Activated T-helper 17 cell treated with anti-CD3 and anti-CD28 coated beads, Interleukin-2, amount 50 U/mL, for 72 hours (primary cell): ENCODE data around the gene S100G. TPM values are rescaled to one million over a fixed set of nuclear protein-coding genes. Genes with fewer than 3 reads are reported as not detected.

Experiments used
- ATAC-seq: fragments of 150-1000 bp; cut with Tn5 transposase; replicated peaks from 2 replicates; pipeline ENCODE4 v1.10.0; 2021; ENCODE audit warnings: mild to moderate bottlenecking, moderate library complexity
- H3K27ac Mint-ChIP-seq: one replicate; pipeline ENCODE4 v1.8.0; 2022; ENCODE audit warnings: mixed read lengths
- H3K27me3 Mint-ChIP-seq: one replicate; pipeline ENCODE4 v1.8.0; 2022; ENCODE audit warnings: mixed read lengths
- H3K36me3 Mint-ChIP-seq: one replicate; pipeline ENCODE4 v1.8.0; 2022; ENCODE audit warnings: low read depth, mild to moderate bottlenecking, mixed read lengths
- H3K4me1 Mint-ChIP-seq: one replicate; pipeline ENCODE4 v1.8.0; 2022; ENCODE audit warnings: mixed read lengths
- H3K4me3 Mint-ChIP-seq: one replicate; pipeline ENCODE4 v1.8.0; 2022; ENCODE audit warnings: mild to moderate bottlenecking, mixed read lengths
- H3K9me3 Mint-ChIP-seq: one replicate; pipeline ENCODE4 v1.8.0; 2022; ENCODE audit warnings: mixed read lengths
- total RNA-seq, 2 donors: library from RNA; stranded (reverse); gene quantifications; one replicate each; pipeline ENCODE4 v1.2.3, GENCODE V29; 2022

S100G gene
- total RNA-seq, 2 donors from 2014 or later: not detected

GRCh38 chrX:16664074-16664473 lies 14.1 kb downstream of the S100G start:
- Mint-ChIP-seq H3K27me3 (no peaks in the 10 kb centered on the region), H3K9me3 (no peaks in the 10 kb centered on the region), H3K27ac (no peak overlapping the region), H3K4me3 (no peak overlapping the region), H3K4me1 (no peaks in the 10 kb centered on the region), H3K36me3 (peaks cover 10% of the 10 kb centered on the region)
- no peak for ATAC-seq

- Mint-ChIP-seq H3K4me1 (no peaks in the 10 kb centered on the region), H3K27ac (no peak overlapping the region), H3K36me3 (peaks cover 10% of the 10 kb centered on the region), H3K9me3 (no peaks in the 10 kb centered on the region), H3K27me3 (no peaks in the 10 kb centered on the region), H3K4me3 (no peak overlapping the region)
- ATAC-seq: no peak
These were observed 14.7 kb downstream of the S100G start for GRCh38 chrX:16664626-16665025.

- no peak for ATAC-seq
- no peaks in the 10 kb centered on the region for H3K27me3 Mint-ChIP-seq
- H3K4me1 Mint-ChIP-seq: no peaks in the 10 kb centered on the region
These were observed 15.1 kb downstream of the S100G start for GRCh38 chrX:16665089-16665488.

GRCh38 chrX:16666541-16666940 lies 16.6 kb downstream of the S100G start:
- Mint-ChIP-seq H3K9me3 (no peaks in the 10 kb centered on the region), H3K36me3 (peaks cover 10% of the 10 kb centered on the region), H3K27me3 (no peaks in the 10 kb centered on the region), H3K4me3 (no peak overlapping the region), H3K27ac (no peak overlapping the region), H3K4me1 (no peaks in the 10 kb centered on the region)
- ATAC-seq: no peak

More at GRCh38 chrX:16665089-16665488, 15.1 kb downstream of the S100G start:
- Mint-ChIP-seq H3K27ac (no peak overlapping the region), H3K9me3 (no peaks in the 10 kb centered on the region), H3K36me3 (peaks cover 10% of the 10 kb centered on the region), H3K4me3 (no peak overlapping the region)

- peaks cover 8% of the 10 kb centered on the region for H3K36me3 Mint-ChIP-seq
- H3K4me1 Mint-ChIP-seq: no peaks in the 10 kb centered on the region
- H3K27me3 Mint-ChIP-seq: no peaks in the 10 kb centered on the region
- no peak overlapping the region for H3K4me3 Mint-ChIP-seq
- no peak for ATAC-seq
- H3K27ac Mint-ChIP-seq: no peak overlapping the region
- H3K9me3 Mint-ChIP-seq: no peaks in the 10 kb centered on the region
These were observed 21.0 kb downstream of the S100G start for GRCh38 chrX:16671005-16671404.

- no peak for ATAC-seq
- H3K27me3 Mint-ChIP-seq: no peaks in the 10 kb centered on the region
- no peak overlapping the region for H3K4me3 Mint-ChIP-seq
- H3K9me3 Mint-ChIP-seq: no peaks in the 10 kb centered on the region
- peaks cover 6% of the 10 kb centered on the region for H3K36me3 Mint-ChIP-seq
- no peaks in the 10 kb centered on the region for H3K4me1 Mint-ChIP-seq
- no peak overlapping the region for H3K27ac Mint-ChIP-seq
These were observed 28.7 kb downstream of the S100G start for GRCh38 chrX:16678689-16679088.

GRCh38 chrX:16683007-16683664 lies 33.2 kb downstream of the S100G start:
- Mint-ChIP-seq H3K4me1 (no peaks in the 10 kb centered on the region), H3K9me3 (no peaks in the 10 kb centered on the region), H3K27me3 (no peaks in the 10 kb centered on the region)

GRCh38 chrX:16687514-16687913 lies 37.6 kb downstream of the S100G start:
- Mint-ChIP-seq H3K9me3 (no peaks in the 10 kb centered on the region), H3K4me3 (no peak overlapping the region), H3K36me3 (peaks cover 6% of the 10 kb centered on the region), H3K27ac (no peak overlapping the region), H3K4me1 (no peaks in the 10 kb centered on the region), H3K27me3 (no peaks in the 10 kb centered on the region)
- no peak for ATAC-seq

More at GRCh38 chrX:16683007-16683664, 33.2 kb downstream of the S100G start:
- peaks cover 6% of the 10 kb centered on the region for H3K36me3 Mint-ChIP-seq
- H3K4me3 Mint-ChIP-seq: no peak overlapping the region
- no peak overlapping the region for H3K27ac Mint-ChIP-seq
- no peak for ATAC-seq

- no peaks in the 10 kb centered on the region for H3K4me1 Mint-ChIP-seq
- peaks cover 11% of the 10 kb centered on the region for H3K36me3 Mint-ChIP-seq
- no peak overlapping the region for H3K4me3 Mint-ChIP-seq
- H3K9me3 Mint-ChIP-seq: no peaks in the 10 kb centered on the region
- H3K27me3 Mint-ChIP-seq: no peaks in the 10 kb centered on the region
- ATAC-seq: no peak
- no peak overlapping the region for H3K27ac Mint-ChIP-seq
These were observed 45.2 kb downstream of the S100G start for GRCh38 chrX:16695079-16695676.

GRCh38 chrX:16696956-16697355 lies 47.0 kb downstream of the S100G start:
- Mint-ChIP-seq H3K36me3 (peaks cover 5% of the 10 kb centered on the region), H3K27me3 (no peaks in the 10 kb centered on the region), H3K4me3 (no peak overlapping the region), H3K9me3 (no peaks in the 10 kb centered on the region), H3K4me1 (no peaks in the 10 kb centered on the region), H3K27ac (no peak overlapping the region)
- ATAC-seq: no peak

- no peak for ATAC-seq
- Mint-ChIP-seq H3K4me1 (no peaks in the 10 kb centered on the region), H3K27ac (no peak overlapping the region)
These were observed 49.4 kb downstream of the S100G start for GRCh38 chrX:16699389-16699788.

GRCh38 chrX:16700734-16701133 lies 50.8 kb downstream of the S100G start:
- Mint-ChIP-seq H3K27ac (no peak overlapping the region), H3K27me3 (no peaks in the 10 kb centered on the region), H3K9me3 (no peaks in the 10 kb centered on the region), H3K4me3 (no peak overlapping the region), H3K4me1 (no peaks in the 10 kb centered on the region), H3K36me3 (peaks cover 5% of the 10 kb centered on the region)
- ATAC-seq: no peak

More at GRCh38 chrX:16699389-16699788, 49.4 kb downstream of the S100G start:
- no peaks in the 10 kb centered on the region for H3K27me3 Mint-ChIP-seq
- no peaks in the 10 kb centered on the region for H3K9me3 Mint-ChIP-seq
- H3K36me3 Mint-ChIP-seq: peaks cover 5% of the 10 kb centered on the region
- H3K4me3 Mint-ChIP-seq: no peak overlapping the region

GRCh38 chrX:16702700-16703599 lies 53.0 kb downstream of the S100G start:
- no peak for ATAC-seq
- no peak overlapping the region for H3K4me3 Mint-ChIP-seq
- H3K4me1 Mint-ChIP-seq: no peaks in the 10 kb centered on the region
- H3K27ac Mint-ChIP-seq: no peak overlapping the region
- no peaks in the 10 kb centered on the region for H3K27me3 Mint-ChIP-seq
- H3K36me3 Mint-ChIP-seq: no peaks in the 10 kb centered on the region
- H3K9me3 Mint-ChIP-seq: no peaks in the 10 kb centered on the region
